ENCODE measurements around the gene MYLK.

The MYLK gene

DNA sequence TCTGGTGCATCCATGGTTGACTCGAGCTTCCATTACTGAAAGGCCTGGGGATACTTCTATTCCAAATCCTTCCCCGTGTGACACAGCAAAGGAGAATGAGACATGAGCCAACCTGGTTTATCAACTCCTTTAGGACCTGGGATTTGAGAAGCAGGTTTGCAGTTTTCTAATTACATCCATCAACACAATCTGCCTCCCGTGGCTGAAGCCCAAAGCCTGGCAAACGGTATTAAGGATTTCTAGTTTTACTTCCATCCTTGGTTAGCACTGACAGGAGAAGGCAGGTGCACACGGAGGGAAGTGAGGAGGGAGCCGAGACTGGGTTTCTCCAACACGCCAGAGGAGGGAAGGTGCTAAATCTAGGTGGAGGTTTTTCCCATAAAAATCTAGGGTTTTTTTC lies 79.0 kb downstream of the MYLK start:
- no peak overlapping the region for H3K4me3 ChIP-seq (ENCODE audit: low read length in 2 of 2)
- peaks cover 0 to 2% of the 10 kb centered on the region in 2 donors for H3K36me3 ChIP-seq (replicated peaks in 1 of 2; ENCODE audit: control insufficient read depth in 2 of 2, insufficient read depth in 2 of 2, low read length in 2 of 2)
- H3K4ac ChIP-seq (ENCODE audit: low read length) = no peak overlapping the region
- no peak overlapping the region for H3K27ac ChIP-seq (replicated peaks; ENCODE audit: low read length)
- no peaks in the 10 kb centered on the region for H3K79me1 ChIP-seq (ENCODE audit: low read depth, low read length)
- no peak overlapping the region for H3K4me2 ChIP-seq (ENCODE audit: insufficient read depth, low read length, poor library complexity, severe bottlenecking)
- peak overlapping the region; percentile 31 for H3K9ac ChIP-seq (ENCODE audit: low read depth, low read length, poor library complexity)
- no peak overlapping the region for H4K91ac ChIP-seq (ENCODE audit: low read depth, low read length, poor library complexity)
- no peaks in the 10 kb centered on the region for H3K27me3 ChIP-seq (ENCODE audit: control insufficient read depth in 3 of 3, insufficient read depth in 3 of 3, low read depth in 1 of 3, low read length in 3 of 3)
- H3K4me1 ChIP-seq (ENCODE audit: control insufficient read depth in 2 of 2, insufficient read depth in 1 of 2, low read depth in 1 of 2, low read length in 2 of 2) = peaks cover 5 to 6% of the 10 kb centered on the region in 2 donors
- no peak overlapping the region for H2BK12ac ChIP-seq (ENCODE audit: low read length)
- H2BK120ac ChIP-seq (ENCODE audit: low read depth, low read length) = no peak overlapping the region
- DNase-seq (ENCODE audit: low spot score) = no peak
- WGBS, 2 donors (ENCODE audit: extremely low coverage in 2 of 2, insufficient read length in 2 of 2, insufficient replicate concordance in 1 of 2) = no CpG with 5 or more reads among the region's 7 CpGs
- no peak overlapping the region for H3K14ac ChIP-seq (ENCODE audit: low read length)
- no peak overlapping the region for H2BK15ac ChIP-seq (ENCODE audit: low read length)
- H2AFZ ChIP-seq (ENCODE audit: low read length) = no peak overlapping the region
- no peak overlapping the region for H3K23ac ChIP-seq (ENCODE audit: low read depth, low read length, poor library complexity)
- H2BK5ac ChIP-seq (ENCODE audit: low read length) = no peak overlapping the region
- H2AK5ac ChIP-seq (ENCODE audit: low read depth, low read length) = no peak overlapping the region
- H3K9me3 ChIP-seq (replicated peaks in 1 of 2; ENCODE audit: control insufficient read depth in 2 of 2, insufficient read depth in 1 of 2, low read depth in 1 of 2, low read length in 2 of 2) = no peaks in the 10 kb centered on the region
- no peak overlapping the region for H4K8ac ChIP-seq (ENCODE audit: low read depth, low read length)
- no peak overlapping the region for H3K18ac ChIP-seq (ENCODE audit: low read length)

DNA sequence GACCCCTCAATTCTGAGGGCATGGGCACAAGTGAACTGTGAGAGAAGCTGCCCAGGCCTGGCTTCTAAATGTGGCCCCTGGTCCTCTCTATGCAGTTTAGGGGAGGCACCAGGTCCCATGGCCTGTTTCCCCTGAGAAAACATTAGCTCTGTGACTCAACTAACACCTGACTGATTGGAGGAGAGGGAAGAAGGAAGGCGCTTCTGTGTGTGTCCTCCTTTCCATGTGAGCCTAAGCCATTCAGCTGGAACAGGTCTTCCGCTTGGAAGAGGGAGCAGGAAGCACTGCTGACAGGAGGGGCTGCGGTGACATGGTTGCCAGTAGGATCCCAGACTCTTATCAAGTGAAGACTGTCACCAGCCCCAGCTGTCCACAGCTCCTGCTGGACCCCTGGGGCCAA lies 79.5 kb downstream of the MYLK start:
- peak overlapping the region; percentile 11 for H3K18ac ChIP-seq (ENCODE audit: low read length)
- H3K36me3 ChIP-seq (replicated peaks in 1 of 2; ENCODE audit: control insufficient read depth in 2 of 2, insufficient read depth in 2 of 2, low read length in 2 of 2) = peaks cover 0 to 2% of the 10 kb centered on the region in 2 donors
- no peak overlapping the region for H4K8ac ChIP-seq (ENCODE audit: low read depth, low read length)
- H2BK12ac ChIP-seq (ENCODE audit: low read length) = no peak overlapping the region
- no CpG with 5 or more reads among the region's 3 CpGs for WGBS, 2 donors (ENCODE audit: extremely low coverage in 2 of 2, insufficient read length in 2 of 2, insufficient replicate concordance in 1 of 2)
- no peaks in the 10 kb centered on the region for H3K9me3 ChIP-seq (replicated peaks in 1 of 2; ENCODE audit: control insufficient read depth in 2 of 2, insufficient read depth in 1 of 2, low read depth in 1 of 2, low read length in 2 of 2)
- no peak overlapping the region for H2BK5ac ChIP-seq (ENCODE audit: low read length)
- no peak overlapping the region for H3K4me3 ChIP-seq (ENCODE audit: low read length in 2 of 2)
- DNase-seq (ENCODE audit: low spot score) = no peak
- peak overlapping the region; percentile 12 for H2AFZ ChIP-seq (ENCODE audit: low read length)
- H3K27ac ChIP-seq (replicated peaks; ENCODE audit: low read length) = no peak overlapping the region
- H3K14ac ChIP-seq (ENCODE audit: low read length) = peak overlapping the region; percentile 22
- H3K27me3 ChIP-seq (ENCODE audit: control insufficient read depth in 3 of 3, insufficient read depth in 3 of 3, low read depth in 1 of 3, low read length in 3 of 3) = no peaks in the 10 kb centered on the region
- no peak overlapping the region for H4K91ac ChIP-seq (ENCODE audit: low read depth, low read length, poor library complexity)
- H2AK5ac ChIP-seq (ENCODE audit: low read depth, low read length) = no peak overlapping the region
- no peak overlapping the region for H3K23ac ChIP-seq (ENCODE audit: low read depth, low read length, poor library complexity)
- no peaks in the 10 kb centered on the region for H3K79me1 ChIP-seq (ENCODE audit: low read depth, low read length)
- no peak overlapping the region for H3K4me2 ChIP-seq (ENCODE audit: insufficient read depth, low read length, poor library complexity, severe bottlenecking)
- H3K9ac ChIP-seq (ENCODE audit: low read depth, low read length, poor library complexity) = peak overlapping the region; percentile 31
- H3K4me1 ChIP-seq (ENCODE audit: control insufficient read depth in 2 of 2, insufficient read depth in 1 of 2, low read depth in 1 of 2, low read length in 2 of 2) = peaks cover 6 to 8% of the 10 kb centered on the region in 2 donors
- H3K4ac ChIP-seq (ENCODE audit: low read length) = no peak overlapping the region
- no peak overlapping the region for H2BK15ac ChIP-seq (ENCODE audit: low read length)
- H2BK120ac ChIP-seq (ENCODE audit: low read depth, low read length) = no peak overlapping the region

GRCh38 chr3:123803521-123803920 lies 80.6 kb downstream of the MYLK start:
- Histone ChIP-seq H3K9ac (ENCODE audit: low read depth, low read length, poor library complexity) (peak overlapping the region; percentile 36), H3K4me2 (ENCODE audit: insufficient read depth, low read length, poor library complexity, severe bottlenecking) (no peak overlapping the region), H3K4ac (ENCODE audit: low read length) (no peak overlapping the region), H2AK5ac (ENCODE audit: low read depth, low read length) (no peak overlapping the region), H3K27ac (replicated peaks; ENCODE audit: low read length) (no peak overlapping the region), H3K27me3 (ENCODE audit: control insufficient read depth in 3 of 3, insufficient read depth in 3 of 3, low read depth in 1 of 3, low read length in 3 of 3) (no peaks in the 10 kb centered on the region), H3K4me1 (ENCODE audit: control insufficient read depth in 2 of 2, insufficient read depth in 1 of 2, low read depth in 1 of 2, low read length in 2 of 2) (peaks cover 12 to 17% of the 10 kb centered on the region in 2 donors), H3K23ac (ENCODE audit: low read depth, low read length, poor library complexity) (peak overlapping the region; percentile 22), H3K9me3 (replicated peaks in 1 of 2; ENCODE audit: control insufficient read depth in 2 of 2, insufficient read depth in 1 of 2, low read depth in 1 of 2, low read length in 2 of 2) (no peaks in the 10 kb centered on the region), H4K8ac (ENCODE audit: low read depth, low read length) (no peak overlapping the region), H3K18ac (ENCODE audit: low read length) (peak overlapping the region; percentile 28), H3K14ac (ENCODE audit: low read length) (no peak overlapping the region), H2BK120ac (ENCODE audit: low read depth, low read length) (no peak overlapping the region), H2BK12ac (ENCODE audit: low read length) (peak overlapping the region; percentile 51), H4K91ac (ENCODE audit: low read depth, low read length, poor library complexity) (no peak overlapping the region), H2BK15ac (ENCODE audit: low read length) (no peak overlapping the region), H3K4me3 (ENCODE audit: low read length in 2 of 2) (no peak overlapping the region), H2AFZ (ENCODE audit: low read length) (no peak overlapping the region), H3K79me1 (ENCODE audit: low read depth, low read length) (no peaks in the 10 kb centered on the region), H3K36me3 (replicated peaks in 1 of 2; ENCODE audit: control insufficient read depth in 2 of 2, insufficient read depth in 2 of 2, low read length in 2 of 2) (peaks cover 0 to 2% of the 10 kb centered on the region in 2 donors), H2BK5ac (ENCODE audit: low read length) (no peak overlapping the region)
- no peak for DNase-seq (ENCODE audit: low spot score)
- no CpG with 5 or more reads among the region's 5 CpGs for WGBS, 2 donors (ENCODE audit: extremely low coverage in 2 of 2, insufficient read length in 2 of 2, insufficient replicate concordance in 1 of 2)

DNA sequence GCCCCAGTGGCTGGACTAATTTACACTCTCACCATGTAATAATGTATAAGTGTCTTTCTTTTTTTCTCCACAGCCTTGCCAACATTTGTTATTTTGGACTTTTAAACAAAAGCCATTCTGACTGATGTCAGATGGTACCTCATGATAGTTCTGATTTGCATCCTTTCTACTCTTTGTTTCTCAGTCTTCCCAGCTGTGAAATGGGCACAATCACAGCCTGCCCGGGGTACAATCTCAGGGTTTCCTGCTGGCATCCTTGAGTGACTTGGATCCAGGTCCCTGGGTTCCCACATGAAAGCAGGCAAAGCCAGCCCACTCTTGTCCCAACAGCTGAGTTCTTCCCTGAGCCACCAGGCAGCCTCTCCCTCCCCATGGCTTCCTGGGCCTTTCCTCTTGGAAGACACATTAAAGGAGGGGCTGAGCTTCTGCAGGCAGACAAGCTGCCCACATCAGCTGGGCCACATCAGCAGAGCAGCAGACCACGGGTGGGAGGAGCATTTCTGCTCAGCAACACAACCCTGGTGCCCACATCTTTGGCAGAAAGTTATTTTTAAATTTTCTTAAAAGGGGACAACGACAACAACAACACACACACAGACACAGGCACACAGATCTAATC lies 82.0 kb downstream of the MYLK start:
- H3K27ac ChIP-seq (replicated peaks; ENCODE audit: low read length) = no peak overlapping the region
- no peaks in the 10 kb centered on the region for H3K9me3 ChIP-seq (replicated peaks in 1 of 2; ENCODE audit: control insufficient read depth in 2 of 2, insufficient read depth in 1 of 2, low read depth in 1 of 2, low read length in 2 of 2)
- H2AFZ ChIP-seq (ENCODE audit: low read length) = no peak overlapping the region
- no peak overlapping the region for H4K91ac ChIP-seq (ENCODE audit: low read depth, low read length, poor library complexity)
- H2BK12ac ChIP-seq (ENCODE audit: low read length) = no peak overlapping the region
- no peak overlapping the region for H4K8ac ChIP-seq (ENCODE audit: low read depth, low read length)
- H3K4ac ChIP-seq (ENCODE audit: low read length) = peak overlapping the region; percentile 54
- DNase-seq (ENCODE audit: low spot score) = no peak
- no peak overlapping the region for H3K4me3 ChIP-seq (ENCODE audit: low read length in 2 of 2)
- H3K36me3 ChIP-seq (replicated peaks in 1 of 2; ENCODE audit: control insufficient read depth in 2 of 2, insufficient read depth in 2 of 2, low read length in 2 of 2) = peaks cover 0 to 2% of the 10 kb centered on the region in 2 donors
- H3K27me3 ChIP-seq (ENCODE audit: control insufficient read depth in 3 of 3, insufficient read depth in 3 of 3, low read depth in 1 of 3, low read length in 3 of 3) = no peaks in the 10 kb centered on the region
- H3K14ac ChIP-seq (ENCODE audit: low read length) = no peak overlapping the region
- H3K79me1 ChIP-seq (ENCODE audit: low read depth, low read length) = no peaks in the 10 kb centered on the region
- no peak overlapping the region for H2AK5ac ChIP-seq (ENCODE audit: low read depth, low read length)
- H3K4me2 ChIP-seq (ENCODE audit: insufficient read depth, low read length, poor library complexity, severe bottlenecking) = no peak overlapping the region
- H3K18ac ChIP-seq (ENCODE audit: low read length) = peak overlapping the region; percentile 88
- H2BK120ac ChIP-seq (ENCODE audit: low read depth, low read length) = no peak overlapping the region
- WGBS, 2 donors (ENCODE audit: extremely low coverage in 2 of 2, insufficient read length in 2 of 2, insufficient replicate concordance in 1 of 2) = no CpG with 5 or more reads among the region's 3 CpGs
- H3K9ac ChIP-seq (ENCODE audit: low read depth, low read length, poor library complexity) = no peak overlapping the region
- peaks cover 17 to 21% of the 10 kb centered on the region in 2 donors for H3K4me1 ChIP-seq (ENCODE audit: control insufficient read depth in 2 of 2, insufficient read depth in 1 of 2, low read depth in 1 of 2, low read length in 2 of 2)
- no peak overlapping the region for H2BK5ac ChIP-seq (ENCODE audit: low read length)
- H2BK15ac ChIP-seq (ENCODE audit: low read length) = no peak overlapping the region
- H3K23ac ChIP-seq (ENCODE audit: low read depth, low read length, poor library complexity) = no peak overlapping the region

Measured in neuronal stem cell (in vitro differentiated cells).